Fibroblast of villous mesenchyme (primary cell): ENCODE data around the gene SLIT3. TPM values are rescaled to one million over a fixed set of nuclear protein-coding genes. Genes with fewer than 3 reads are reported as not detected.

Experiments used
- DNase-seq: peaks from one replicate; pipeline ENCODE4 v3.0.0-alpha.2; 2010; ENCODE audit warnings: low read depth
- H3K4me3 ChIP-seq: 2 replicates; pipeline ENCODE4 v1.5.1; 2011; ENCODE audit warnings: low read depth, mild to moderate bottlenecking, low read length
- total RNA-seq: library from RNA; depleted of rRNA; stranded (reverse); fragments of >200 nt; gene quantifications from 2 replicates; pipeline ENCODE4 v1.2.3, GENCODE V29; 2012
- TF ChIP-seq, protein P1 (sequence below): IDR thresholded peaks from 2 replicates; pipeline ENCODE4 v1.5.1; 2012; ENCODE audit warnings: low read depth, mild to moderate bottlenecking, low read length; ENCODE audit not compliant: insufficient read depth

The SLIT3 gene
- total RNA-seq, 1 donor, result under 0.01 TPM

DNA sequence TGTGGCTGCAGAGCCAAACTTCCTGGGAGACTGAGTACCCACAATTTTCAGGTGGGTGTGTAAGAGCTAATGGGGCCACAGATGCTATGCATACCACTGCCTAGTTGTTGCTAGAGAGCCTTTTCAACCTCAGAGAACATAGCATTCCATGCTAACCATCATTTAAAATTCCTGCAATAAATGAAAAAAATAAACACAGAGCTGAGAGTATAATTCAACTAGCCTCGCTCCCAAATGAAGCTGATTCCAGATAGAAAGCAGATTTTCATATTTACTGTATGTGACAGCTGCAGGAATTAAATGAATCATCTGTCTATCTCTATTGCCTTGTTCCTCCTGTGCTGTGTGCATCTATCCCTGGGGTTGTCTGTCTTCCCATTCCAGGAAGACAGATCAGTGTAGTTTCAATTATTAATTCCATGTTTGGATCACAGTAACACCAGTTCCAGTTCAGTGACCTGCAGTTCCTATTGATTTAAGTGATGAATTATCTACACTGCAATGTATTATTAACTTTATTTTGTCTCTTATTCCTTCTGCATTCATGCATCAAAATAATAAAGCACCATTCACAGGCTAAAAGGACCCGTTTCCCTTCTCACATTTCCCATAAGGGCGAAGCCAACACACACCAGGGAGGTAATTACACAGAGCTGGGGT, 324.5 kb downstream of the SLIT3 start:
- TF ChIP-seq, protein P1, sequence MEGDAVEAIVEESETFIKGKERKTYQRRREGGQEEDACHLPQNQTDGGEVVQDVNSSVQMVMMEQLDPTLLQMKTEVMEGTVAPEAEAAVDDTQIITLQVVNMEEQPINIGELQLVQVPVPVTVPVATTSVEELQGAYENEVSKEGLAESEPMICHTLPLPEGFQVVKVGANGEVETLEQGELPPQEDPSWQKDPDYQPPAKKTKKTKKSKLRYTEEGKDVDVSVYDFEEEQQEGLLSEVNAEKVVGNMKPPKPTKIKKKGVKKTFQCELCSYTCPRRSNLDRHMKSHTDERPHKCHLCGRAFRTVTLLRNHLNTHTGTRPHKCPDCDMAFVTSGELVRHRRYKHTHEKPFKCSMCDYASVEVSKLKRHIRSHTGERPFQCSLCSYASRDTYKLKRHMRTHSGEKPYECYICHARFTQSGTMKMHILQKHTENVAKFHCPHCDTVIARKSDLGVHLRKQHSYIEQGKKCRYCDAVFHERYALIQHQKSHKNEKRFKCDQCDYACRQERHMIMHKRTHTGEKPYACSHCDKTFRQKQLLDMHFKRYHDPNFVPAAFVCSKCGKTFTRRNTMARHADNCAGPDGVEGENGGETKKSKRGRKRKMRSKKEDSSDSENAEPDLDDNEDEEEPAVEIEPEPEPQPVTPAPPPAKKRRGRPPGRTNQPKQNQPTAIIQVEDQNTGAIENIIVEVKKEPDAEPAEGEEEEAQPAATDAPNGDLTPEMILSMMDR, result no peak
- DNase-seq, result no peak
- H3K4me3 ChIP-seq, result no peak overlapping the region

DNA sequence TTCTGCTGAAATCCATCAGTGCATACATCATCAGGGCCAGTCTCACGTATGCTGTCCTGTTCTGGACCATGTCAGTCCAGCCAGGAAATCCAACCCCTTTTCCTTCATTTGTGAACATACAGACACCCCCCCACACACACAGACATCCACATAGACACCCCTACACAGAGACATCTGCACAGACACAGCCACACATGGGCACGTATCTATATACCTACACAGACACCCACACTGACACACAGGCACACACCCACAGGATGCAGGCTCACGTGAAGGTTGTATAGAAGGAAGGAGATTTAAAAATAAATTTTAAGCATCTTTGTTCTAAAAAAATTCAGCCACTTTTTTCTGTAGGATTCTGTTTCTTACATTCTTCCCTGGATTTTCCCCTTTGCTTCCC, 325.6 kb downstream of the SLIT3 start:
- DNase-seq, result no peak
- H3K4me3 ChIP-seq, result no peak overlapping the region
- TF ChIP-seq, protein P1, result no peak

DNA sequence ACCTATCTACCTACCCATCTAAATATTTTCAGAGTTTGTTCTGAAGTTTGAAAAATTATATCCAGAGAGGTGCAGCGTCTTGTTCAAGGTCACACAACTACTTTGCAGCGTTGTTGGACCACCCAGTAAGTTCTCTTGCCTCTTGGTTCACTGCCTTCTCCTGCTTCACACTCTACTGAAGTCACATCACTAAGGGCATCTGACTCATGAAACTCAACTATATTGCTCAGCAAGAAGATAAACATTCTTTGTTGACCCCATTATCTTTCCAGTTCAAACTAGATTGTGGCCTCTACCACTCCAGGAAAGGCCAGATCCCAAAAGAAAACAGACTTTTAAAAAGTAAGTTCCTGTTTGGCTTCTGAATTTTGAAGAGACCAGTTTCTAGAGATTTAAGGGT, 326.9 kb downstream of the SLIT3 start:
- TF ChIP-seq, protein P1, result no peak
- H3K4me3 ChIP-seq, result no peak overlapping the region
- no peak for DNase-seq

DNA sequence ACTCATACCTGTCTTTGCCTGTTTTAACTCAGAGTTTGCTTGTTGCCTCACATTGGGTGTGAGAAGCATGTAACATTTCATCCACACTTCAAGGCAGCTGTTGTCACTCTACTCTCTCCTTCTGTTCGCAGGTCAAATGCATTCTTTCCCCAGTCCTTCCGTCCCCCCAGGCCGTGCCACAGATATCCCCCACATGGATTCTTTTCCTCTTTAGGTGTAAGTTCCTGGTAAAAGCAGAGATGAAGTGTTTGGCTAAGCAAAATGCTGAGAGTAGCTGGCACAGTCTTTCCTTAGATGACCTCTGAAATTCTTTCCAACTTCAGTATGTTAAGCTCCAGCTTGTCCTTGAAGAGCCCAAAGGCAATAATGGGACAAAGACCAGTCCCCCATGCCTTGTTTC, 328.2 kb downstream of the SLIT3 start:
- no peak overlapping the region for H3K4me3 ChIP-seq

DNA sequence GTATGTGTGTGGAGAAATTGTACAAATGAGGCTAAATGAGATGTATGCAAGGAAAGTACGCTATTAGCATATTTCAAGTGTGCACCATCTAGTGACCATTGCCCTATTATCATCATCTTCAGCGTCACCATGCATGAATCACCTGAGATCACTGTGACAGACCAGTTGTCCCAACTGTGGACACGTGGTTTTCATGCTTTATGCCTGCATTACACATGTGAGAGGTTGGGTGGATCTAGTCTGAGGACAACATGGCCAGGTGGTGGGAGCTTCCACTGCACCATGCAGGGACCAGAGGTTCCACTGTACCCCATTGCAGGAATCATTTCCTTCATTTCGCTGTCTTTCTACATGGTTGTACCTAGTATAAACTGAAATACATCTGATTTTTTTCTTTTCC, 329.8 kb downstream of the SLIT3 start:
- no peak for DNase-seq
- H3K4me3 ChIP-seq, result no peak overlapping the region
- TF ChIP-seq, protein P1, result no peak

More for the DNA sequence above, 328.2 kb downstream of the SLIT3 start:
- TF ChIP-seq, protein P1, result no peak
- DNase-seq, result no peak

DNA sequence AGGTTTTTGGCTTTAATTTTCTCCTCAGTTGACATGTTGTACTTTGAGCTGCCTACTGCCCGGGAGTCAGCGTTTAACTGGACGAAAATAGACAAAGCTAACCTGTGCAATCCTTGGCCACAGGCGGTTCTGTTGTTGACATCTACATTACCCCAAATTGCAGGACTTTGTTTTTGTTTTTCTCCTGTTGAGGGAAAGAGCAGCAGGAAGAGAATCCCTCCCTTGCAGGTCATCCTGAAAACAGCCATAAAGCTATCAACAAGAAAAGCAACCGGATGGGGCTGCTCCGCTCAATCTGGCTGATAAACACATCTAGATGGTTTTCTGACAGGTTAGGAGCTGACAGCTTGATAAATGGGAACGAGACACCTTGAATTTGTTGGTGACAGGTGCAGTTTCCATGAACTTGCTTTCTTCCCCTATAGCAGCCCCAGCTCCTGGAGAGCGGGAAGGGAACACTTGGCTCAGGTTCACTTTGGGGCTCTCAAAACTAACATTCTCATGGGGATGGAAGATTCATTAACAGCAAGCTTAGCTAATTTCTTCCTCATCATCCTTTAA, 331.5 kb downstream of the SLIT3 start:
- TF ChIP-seq, protein P1, result no peak
- DNase-seq, result no peak
- no peak overlapping the region for H3K4me3 ChIP-seq
